ENCODE measurements around the gene KCNQ1OT1.

- TF ChIP-seq, protein P1, sequence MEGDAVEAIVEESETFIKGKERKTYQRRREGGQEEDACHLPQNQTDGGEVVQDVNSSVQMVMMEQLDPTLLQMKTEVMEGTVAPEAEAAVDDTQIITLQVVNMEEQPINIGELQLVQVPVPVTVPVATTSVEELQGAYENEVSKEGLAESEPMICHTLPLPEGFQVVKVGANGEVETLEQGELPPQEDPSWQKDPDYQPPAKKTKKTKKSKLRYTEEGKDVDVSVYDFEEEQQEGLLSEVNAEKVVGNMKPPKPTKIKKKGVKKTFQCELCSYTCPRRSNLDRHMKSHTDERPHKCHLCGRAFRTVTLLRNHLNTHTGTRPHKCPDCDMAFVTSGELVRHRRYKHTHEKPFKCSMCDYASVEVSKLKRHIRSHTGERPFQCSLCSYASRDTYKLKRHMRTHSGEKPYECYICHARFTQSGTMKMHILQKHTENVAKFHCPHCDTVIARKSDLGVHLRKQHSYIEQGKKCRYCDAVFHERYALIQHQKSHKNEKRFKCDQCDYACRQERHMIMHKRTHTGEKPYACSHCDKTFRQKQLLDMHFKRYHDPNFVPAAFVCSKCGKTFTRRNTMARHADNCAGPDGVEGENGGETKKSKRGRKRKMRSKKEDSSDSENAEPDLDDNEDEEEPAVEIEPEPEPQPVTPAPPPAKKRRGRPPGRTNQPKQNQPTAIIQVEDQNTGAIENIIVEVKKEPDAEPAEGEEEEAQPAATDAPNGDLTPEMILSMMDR (IDR thresholded peaks at IDR 0.05; ENCODE audit: low read depth, low read length) = no peak
- no peak for TF ChIP-seq POLR2A (IDR thresholded peaks at IDR 0.05; ENCODE audit: extremely low read depth, insufficient read length)
Observed at GRCh38 chr11:2747248-2748027, 47.6 kb upstream of the KCNQ1OT1 start.
